NK-92 (cell line): ENCODE measurements around the gene FBXL17.

ENCODE experiments used
- DNase-seq: peaks from one replicate; lab custom pipeline; 2025; ENCODE audit not compliant: unreplicated experiment; lab: John Stamatoyannopoulos, UW

The FBXL17 gene

DNA sequence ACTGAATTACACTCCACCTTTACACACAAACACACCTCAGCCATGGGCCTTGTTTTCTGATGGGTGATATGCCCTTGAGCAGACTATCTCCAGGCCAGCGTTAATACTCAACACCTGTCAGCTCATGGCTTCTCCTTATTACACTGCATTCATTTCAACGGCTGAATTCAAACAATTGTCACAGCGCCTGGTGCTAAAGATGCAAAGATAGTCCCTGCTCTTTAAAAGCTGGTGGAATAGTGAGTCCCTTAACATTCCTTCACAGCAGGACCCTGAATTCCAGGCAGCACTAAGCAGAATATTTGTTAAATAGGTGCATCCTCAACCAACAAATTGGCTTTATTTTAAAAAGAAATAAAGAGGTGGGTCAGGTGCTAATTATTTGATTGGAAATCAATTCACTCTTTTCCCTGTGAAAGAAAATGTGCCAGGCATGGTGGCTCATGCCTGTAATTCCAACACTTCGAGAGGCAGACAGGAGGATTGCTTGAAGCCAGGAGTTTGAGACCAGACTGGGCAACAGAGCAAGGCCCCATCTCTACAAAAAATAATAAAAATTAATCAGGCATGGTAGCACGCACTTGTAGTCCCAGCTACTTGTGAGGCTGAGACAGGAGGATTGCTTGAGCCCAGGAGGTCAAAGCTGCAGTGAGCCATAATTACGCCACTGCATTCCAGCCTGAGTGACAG lies 555.4 kb downstream of the FBXL17 start:
- DNase-seq, result no peak

DNA sequence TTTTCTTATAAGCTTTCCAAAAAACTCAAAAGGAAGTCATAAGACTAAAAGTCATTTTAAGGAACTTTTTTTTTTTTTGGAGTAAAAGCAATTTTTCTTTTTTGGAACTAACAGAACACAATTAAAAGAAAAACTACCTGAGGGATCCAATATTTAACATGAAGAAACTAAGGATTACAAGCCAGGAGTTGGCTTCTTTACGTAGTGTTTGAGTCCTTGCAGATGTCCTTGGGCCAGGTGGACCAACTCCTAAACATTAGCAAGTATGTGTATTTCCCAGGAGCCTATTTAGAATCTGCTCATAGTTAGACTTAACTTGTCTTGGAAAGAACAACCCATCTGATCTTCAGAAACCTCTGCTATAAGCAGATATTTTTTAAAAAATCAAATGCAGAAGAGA lies 557.1 kb downstream of the FBXL17 start:
- no peak for DNase-seq

DNA sequence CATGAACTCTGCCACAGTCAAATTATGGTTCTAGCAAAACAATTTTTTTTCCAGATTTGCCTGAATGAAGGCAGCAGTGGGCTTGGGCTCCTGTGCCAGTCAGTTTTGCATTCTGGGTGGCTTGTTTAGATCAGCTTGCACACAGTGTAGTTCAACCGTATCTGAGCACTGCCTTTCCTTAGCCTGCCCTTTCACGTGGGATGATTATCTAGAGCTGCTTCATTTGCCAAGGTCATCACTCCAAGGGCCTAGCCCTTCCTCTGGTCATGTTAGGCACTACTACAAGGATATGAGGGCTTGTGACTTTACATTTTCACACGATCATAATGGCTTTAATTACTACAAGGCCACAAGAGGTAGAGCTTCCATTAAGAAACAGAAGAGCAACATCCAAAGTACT lies 560.6 kb downstream of the FBXL17 start:
- DNase-seq, result no peak

DNA sequence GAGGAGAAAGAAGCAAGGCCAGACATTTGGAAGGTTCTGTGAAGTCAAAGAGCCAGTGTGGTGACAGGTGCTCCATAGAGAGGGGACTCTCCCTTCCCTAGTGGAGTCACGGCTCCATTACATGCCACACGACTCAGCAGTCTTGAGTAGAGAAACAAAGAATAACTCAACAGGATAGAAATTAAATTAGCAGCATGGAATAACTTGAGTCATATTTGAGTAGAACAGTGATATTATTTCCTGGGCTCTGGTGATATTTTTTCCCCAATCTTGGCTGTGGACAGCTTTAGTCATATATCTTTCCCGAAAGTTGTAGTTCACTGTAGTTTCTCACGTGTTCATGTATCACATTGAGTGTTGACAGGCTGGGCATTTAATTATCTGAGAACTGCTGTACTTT lies 561.5 kb downstream of the FBXL17 start:
- DNase-seq, result no peak

DNA sequence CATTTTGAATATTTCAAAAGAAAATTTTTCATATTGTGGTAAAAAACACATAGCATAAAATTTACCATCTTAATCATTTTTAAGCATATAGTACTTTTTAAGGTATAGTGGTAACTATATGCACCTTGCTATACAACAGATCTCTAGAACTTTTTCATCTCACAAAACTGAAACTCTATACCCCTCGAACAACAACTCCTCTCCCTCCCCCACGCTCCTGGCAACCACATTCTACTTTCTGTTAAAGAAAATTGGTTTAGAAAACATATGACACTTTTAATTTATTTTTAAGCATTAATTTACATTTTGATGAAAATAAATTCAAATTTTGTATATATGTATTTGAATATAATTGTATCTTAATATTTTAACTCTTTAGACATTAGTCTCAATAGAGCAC lies 563.9 kb downstream of the FBXL17 start:
- DNase-seq, result no peak

DNA sequence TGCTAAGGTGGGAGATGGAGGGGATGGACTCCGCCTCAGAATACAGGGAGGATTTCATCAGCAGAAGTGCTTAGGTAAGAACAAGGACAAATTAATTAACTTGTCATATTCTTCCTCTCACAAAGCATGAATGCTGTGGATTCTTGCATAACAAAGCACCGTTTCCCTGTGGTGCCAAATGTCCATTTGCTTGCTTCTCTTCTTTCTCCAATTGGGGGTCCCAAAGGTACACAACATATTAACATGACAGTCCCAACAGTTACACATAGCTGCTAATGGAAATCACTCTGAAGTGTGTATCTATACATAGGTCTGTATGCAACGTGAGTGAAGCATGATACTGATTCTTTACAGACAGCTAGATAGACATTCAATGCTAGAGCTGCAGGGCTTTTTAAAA lies 564.5 kb downstream of the FBXL17 start:
- DNase-seq, result no peak

DNA sequence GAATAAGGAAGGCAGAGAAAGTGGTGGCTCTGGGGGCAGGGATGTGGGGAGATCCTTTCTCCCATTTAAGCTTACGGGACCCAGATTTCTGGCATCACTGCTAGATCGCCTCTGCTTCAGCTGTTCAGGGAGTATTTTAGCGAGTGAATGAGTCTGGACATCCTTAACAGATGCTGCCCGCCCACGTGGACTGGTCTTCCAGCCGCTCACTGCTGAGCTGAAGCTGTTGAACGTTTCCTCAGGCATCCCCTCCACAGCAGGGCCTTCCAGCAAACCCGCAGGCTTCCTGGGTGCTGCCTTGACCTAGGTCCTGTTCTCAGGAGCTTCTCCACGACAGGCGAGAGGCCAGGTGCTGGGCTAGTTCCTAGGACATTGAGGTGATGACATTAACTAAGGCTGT lies 566.8 kb downstream of the FBXL17 start:
- no peak for DNase-seq

DNA sequence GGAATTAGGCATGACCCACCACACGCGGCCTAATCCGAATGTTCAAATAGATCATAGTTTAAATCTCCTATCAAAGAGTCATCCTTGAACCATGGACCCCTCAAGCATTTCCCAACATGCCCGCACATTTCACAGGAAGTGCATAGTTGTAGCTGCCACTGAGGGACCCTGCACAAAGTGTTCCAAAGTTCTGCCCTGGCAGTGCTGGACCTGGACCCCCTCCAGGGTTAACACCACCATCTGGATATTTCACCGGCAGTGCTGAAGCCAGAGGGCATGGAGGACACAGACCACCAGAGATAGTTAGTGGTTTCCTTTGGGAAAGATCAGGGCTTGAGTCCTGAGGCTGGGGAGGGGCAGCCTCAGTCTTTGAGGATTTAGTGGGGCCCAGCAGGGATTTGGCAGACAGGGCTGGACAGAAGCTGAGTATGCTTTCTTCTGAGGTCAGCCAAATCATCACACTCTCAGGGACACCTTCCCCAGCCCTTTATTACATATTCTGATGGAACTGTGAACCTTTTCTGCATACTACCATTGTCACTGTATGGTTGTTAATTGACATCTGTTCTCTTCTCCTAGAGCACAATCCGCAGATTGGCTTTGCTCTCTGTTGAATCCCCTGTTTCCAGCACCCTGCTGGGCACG lies 567.6 kb downstream of the FBXL17 start:
- no peak for DNase-seq

DNA sequence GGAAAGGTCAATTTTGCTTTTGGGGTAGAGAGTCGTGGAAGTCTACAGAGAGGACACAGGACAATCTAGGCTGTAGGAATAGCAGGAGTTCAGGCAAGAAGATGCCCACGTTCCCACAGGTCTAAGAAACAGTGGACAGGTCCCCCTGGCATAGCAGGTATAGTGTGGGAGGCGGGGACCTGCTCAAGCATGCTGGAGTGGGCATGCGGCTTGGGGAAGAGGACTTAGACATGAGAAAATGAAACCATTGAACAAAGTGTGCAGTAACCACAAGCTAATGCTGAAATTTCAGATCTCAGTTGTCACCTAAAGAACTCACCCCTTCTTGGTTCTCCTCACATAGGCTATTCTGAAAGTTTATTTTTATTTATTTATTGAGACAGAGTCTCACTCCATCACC lies 568.3 kb downstream of the FBXL17 start:
- DNase-seq, result no peak

DNA sequence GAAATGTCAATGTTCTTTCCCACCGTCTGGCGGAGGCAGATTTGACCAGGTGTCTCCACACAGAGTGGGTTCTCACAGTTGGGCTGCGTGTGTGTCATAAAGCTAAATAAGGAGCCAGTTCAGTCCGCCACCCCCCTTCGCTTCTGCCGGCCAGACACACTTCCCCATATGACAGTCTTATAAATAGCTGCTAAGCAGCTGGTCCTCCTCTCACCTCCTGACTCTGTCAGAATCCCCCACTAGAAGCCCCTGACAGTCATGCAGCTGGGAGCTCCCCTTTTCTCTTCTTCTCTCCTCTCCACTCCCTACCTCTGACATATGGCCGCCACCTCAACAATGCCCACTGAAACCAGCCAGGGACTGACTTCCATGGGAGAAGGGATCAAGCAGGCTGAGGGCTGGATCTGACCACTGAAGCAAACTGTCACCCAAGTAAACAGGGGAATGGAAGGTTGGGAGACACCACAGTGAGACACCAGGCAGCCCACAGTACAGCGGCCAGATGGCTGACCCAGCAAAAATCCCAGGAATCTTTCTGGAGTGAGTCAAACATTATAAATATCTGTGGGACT lies 569.2 kb downstream of the FBXL17 start:
- DNase-seq, result no peak

DNA sequence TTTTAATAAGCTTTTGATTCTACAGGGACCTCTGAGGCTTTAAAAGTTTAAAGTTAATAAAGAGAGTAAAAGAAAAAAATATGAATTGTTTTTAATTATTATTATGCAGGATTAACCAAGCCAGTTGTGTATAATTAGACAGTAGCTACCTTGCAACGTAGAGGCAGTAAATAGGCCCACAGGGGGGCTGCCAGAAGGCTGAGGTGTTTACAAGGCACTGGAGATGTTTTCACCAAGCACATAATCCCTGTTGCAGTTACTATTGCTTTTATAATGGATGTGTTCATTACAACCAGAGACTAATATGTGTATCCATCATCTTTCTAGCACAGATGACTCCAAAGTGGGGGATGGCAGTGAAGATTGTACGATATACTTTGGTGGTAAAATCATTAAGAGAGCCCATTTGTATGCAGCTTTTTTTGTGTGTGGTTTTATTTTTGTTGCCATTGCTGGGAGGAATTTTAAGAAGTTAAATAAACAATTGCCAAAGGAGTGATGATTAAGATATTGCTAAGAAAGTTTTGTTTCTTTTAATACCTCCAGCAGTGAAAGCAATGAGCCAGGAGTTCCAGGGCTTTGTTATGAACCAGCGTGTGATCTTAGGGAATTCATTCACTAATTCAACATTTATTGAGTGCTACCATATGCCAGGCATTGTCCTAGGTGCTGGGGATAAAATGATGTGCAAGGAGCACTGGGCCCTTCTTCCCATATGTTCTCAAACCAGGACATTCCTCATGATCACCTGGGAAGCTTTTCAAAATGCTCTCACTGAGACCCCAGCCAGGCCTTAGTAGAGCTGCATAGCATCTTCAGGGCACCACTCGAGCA lies 572.5 kb downstream of the FBXL17 start:
- no peak for DNase-seq
